Osteocyte (in vitro differentiated cells): ENCODE data around the gene SCN4B. TPM values are rescaled to one million over a fixed set of nuclear protein-coding genes. Genes with fewer than 3 reads are reported as not detected.
"Not testable (repeated sequence)": the region's sequence is repeated elsewhere in the genome, so short reads cannot be mapped to it uniquely, and the experiment has no call there.

ENCODE experiments used
- DNase-seq: peaks from one replicate; pipeline ENCODE4 v3.0.0; 2021; ENCODE audit warnings: mixed read lengths; ENCODE audit not compliant: unreplicated experiment; ENCODE audit errors: extremely low spot score
- H3K27ac Mint-ChIP-seq: one replicate; pipeline ENCODE4 v1.8.0; 2021; ENCODE audit warnings: mild to moderate bottlenecking, mixed read lengths; ENCODE audit not compliant: unreplicated experiment
- H3K27me3 Mint-ChIP-seq: one replicate; pipeline ENCODE4 v1.8.0; 2021; ENCODE audit warnings: mixed read lengths; ENCODE audit not compliant: unreplicated experiment
- H3K36me3 Mint-ChIP-seq: one replicate; pipeline ENCODE4 v1.8.0; 2021; ENCODE audit warnings: mixed read lengths; ENCODE audit not compliant: unreplicated experiment
- H3K4me1 Mint-ChIP-seq: one replicate; pipeline ENCODE4 v1.8.0; 2021; ENCODE audit warnings: mixed read lengths; ENCODE audit not compliant: unreplicated experiment
- H3K4me3 Mint-ChIP-seq: one replicate; pipeline ENCODE4 v1.8.0; 2021; ENCODE audit warnings: mild to moderate bottlenecking, moderate library complexity, mixed read lengths; ENCODE audit not compliant: unreplicated experiment
- H3K9me3 Mint-ChIP-seq: one replicate; pipeline ENCODE4 v1.8.0; 2021; ENCODE audit warnings: mixed read lengths; ENCODE audit not compliant: unreplicated experiment
- total RNA-seq: library from RNA; stranded (reverse); gene quantifications from 2 replicates; pipeline ENCODE4 v1.2.1, GENCODE V29; 2021
- TF ChIP-seq, protein P1 (sequence below): fragments of 200-600 bp; sonication (generic); IDR thresholded peaks from 2 replicates; pipeline ENCODE4 v1.5.0; 2021; ENCODE audit warnings: antibody characterized with exemption, mild to moderate bottlenecking, moderate library complexity

Gene SCN4B
- total RNA-seq, 1 donor from 2014 or later, result 0.08 TPM

DNA sequence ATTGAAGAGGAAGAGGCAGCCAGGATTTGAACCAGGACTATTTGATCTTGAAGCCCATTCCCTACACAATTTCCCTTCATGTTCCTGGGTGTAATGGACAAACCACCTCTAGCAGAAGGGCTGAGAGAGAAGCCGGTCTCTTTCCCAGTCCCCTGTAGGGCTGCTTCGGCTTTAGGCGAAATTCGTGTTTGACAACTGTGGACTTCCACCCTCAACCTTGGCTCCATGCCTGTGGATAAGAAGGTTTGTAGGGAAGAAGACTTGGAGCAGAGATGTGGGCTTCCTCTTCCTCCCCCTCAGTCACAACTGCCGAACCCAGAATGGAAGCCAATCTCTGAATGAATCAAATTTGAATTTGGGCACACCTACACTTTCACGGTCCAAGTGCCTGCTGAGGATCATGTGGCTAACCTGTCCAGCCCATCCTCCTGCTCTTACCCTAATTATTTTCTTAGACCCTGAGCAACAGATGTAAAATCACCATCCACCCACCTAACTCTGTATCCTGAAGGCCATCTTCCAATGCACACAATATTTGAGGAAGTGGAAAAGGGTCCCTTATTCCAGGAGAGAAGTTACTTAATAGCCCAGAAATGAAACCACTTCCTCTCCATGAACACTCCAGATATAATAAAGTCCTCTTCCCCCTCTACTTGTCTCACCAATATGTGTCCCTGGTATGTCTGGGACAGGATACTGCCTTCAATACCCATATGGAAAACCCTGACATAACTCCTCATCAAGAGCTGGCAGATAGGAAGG, 33.9 kb upstream of the SCN4B start:
- DNase-seq, result no peak
- Mint-ChIP-seq H3K4me1 (no peaks in the 10 kb centered on the region), H3K27ac (no peak overlapping the region), H3K9me3 (no peaks in the 10 kb centered on the region), H3K36me3 (no peaks in the 10 kb centered on the region), H3K4me3 (no peak overlapping the region), H3K27me3 (peaks cover 15% of the 10 kb centered on the region)
- TF ChIP-seq, protein P1, sequence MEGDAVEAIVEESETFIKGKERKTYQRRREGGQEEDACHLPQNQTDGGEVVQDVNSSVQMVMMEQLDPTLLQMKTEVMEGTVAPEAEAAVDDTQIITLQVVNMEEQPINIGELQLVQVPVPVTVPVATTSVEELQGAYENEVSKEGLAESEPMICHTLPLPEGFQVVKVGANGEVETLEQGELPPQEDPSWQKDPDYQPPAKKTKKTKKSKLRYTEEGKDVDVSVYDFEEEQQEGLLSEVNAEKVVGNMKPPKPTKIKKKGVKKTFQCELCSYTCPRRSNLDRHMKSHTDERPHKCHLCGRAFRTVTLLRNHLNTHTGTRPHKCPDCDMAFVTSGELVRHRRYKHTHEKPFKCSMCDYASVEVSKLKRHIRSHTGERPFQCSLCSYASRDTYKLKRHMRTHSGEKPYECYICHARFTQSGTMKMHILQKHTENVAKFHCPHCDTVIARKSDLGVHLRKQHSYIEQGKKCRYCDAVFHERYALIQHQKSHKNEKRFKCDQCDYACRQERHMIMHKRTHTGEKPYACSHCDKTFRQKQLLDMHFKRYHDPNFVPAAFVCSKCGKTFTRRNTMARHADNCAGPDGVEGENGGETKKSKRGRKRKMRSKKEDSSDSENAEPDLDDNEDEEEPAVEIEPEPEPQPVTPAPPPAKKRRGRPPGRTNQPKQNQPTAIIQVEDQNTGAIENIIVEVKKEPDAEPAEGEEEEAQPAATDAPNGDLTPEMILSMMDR, result no peak

DNA sequence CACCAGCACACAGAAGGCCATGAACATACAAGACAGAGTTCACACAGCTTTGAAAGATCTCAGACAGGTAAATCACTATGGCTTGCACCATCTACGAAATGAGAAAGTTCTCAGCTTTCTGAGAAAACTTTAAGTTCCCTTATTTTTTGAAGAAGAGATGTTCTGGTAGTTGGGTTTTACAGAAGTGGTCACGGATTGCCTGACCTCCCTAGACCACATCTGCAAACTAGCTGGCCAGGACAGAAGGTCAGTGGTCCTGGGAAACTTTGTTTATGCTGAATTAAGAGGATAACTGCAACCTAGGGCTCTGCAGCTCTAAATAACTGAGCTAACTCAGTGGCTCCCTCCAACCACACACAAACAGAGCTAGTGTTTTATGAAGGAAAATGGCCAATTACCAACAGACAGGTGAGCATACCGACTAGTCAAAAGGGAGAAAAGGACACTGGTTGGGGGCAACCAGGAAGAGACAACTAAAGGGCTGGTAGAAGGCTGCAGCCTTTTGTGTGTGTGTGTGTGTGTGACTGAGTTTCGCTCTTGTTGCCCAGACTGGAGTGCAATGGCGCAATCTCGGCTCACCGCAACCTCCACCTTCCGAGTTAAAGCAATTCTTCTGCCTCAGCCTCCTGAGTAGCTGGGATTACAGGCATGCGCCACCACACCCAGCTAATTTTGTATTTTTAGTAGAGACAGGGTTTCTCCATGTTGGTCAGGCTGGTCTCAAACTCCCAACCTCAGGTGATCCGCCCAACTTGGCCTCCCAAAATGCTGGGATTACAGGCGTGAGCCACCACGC, 32.4 kb upstream of the SCN4B start:
- TF ChIP-seq, protein P1, result no peak
- Mint-ChIP-seq H3K36me3 (no peaks in the 10 kb centered on the region), H3K9me3 (no peaks in the 10 kb centered on the region), H3K4me1 (peaks cover 1% of the 10 kb centered on the region), H3K4me3 (no peak overlapping the region), H3K27ac (no peak overlapping the region), H3K27me3 (peaks cover 15% of the 10 kb centered on the region)
- DNase-seq, result no peak

DNA sequence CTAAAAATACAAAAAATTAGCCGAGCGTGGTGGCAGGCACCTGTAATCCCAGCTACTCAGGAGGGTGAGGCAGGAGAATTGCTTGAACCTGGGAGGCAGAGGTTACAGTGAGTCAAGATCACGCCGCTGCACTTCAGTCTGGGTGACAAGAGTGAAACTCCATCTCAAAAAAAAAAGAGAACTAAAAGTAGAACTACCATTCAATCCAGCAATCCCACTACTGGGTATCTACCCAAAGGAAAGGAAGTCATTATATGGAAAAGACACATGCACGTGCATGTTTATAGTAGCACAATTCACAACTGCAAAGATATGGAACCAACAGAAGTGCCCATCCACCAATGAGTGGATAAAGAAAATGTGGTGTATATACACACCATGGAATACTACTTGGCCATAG, 31.1 kb upstream of the SCN4B start:
- not testable (repeated sequence) for H3K36me3 Mint-ChIP-seq, H3K27ac Mint-ChIP-seq, DNase-seq, H3K9me3 Mint-ChIP-seq, H3K4me1 Mint-ChIP-seq, H3K4me3 Mint-ChIP-seq
- H3K27me3 Mint-ChIP-seq, result peaks cover 17% of the 10 kb centered on the region

DNA sequence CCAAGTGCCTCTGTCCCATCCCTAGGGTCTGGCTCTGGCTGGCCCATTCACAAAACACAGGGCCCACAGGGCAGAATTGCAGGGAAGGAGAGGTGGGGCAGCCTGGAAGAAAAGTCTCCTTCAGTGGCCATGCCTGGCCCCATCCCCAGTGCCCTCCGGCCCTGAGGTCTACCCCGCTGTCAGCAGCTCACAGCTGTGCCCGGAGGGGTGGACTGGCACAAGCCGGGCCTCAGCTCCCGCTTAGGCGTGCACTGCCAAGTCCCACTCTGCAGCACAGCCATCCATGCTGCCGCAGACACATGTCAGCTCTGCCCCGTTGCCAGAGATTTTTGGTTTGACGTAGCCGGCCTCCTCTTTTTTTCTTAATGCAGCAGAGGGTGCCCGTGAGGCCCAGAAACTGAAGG, 27.7 kb upstream of the SCN4B start:
- Mint-ChIP-seq H3K9me3 (no peaks in the 10 kb centered on the region), H3K36me3 (no peaks in the 10 kb centered on the region), H3K27ac (no peak overlapping the region), H3K4me1 (peaks cover 1% of the 10 kb centered on the region), H3K4me3 (no peak overlapping the region), H3K27me3 (peaks cover 30% of the 10 kb centered on the region)
- TF ChIP-seq, protein P1, result no peak
- DNase-seq, result no peak

DNA sequence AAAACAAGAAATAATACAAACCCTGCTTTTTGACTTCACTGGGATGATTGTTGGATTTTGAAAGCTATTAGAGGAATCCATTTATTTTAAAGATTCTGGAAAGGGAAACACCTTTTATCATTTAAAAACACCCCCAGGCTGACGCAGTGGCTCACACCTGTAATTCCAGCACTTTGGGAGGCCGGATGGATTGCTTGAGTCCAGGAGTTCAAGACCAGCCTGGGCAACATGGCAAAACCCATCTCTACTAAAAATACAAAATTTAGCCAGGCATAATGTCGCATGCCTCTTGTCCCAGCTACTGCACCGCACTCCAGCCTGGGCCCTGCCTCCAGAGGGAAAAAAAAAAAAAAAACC, 24.1 kb upstream of the SCN4B start:
- TF ChIP-seq, protein P1, result no peak
- Mint-ChIP-seq H3K9me3 (no peaks in the 10 kb centered on the region), H3K36me3 (no peaks in the 10 kb centered on the region), H3K4me1 (peaks cover 1% of the 10 kb centered on the region), H3K4me3 (no peak overlapping the region), H3K27me3 (peaks cover 45% of the 10 kb centered on the region), H3K27ac (no peak overlapping the region)
- DNase-seq, result no peak
